Skin of body (tissue), 2 donors: ENCODE results near the gene KIF4A. TPM values are rescaled to one million over a fixed set of nuclear protein-coding genes. Genes with fewer than 3 reads are reported as not detected.
"Not testable (repeated sequence)": the region's sequence is repeated elsewhere in the genome, so short reads cannot be mapped to it uniquely, and the experiment has no call there.

Experiments used
- DNase-seq: peaks from one replicate; lab custom pipeline; 2025; lab: John Stamatoyannopoulos, UW
- total RNA-seq: library from RNA; depleted of rRNA; stranded (reverse); fragments of >200 nt; gene quantifications from one replicate; pipeline ENCODE4 v1.2.3, GENCODE V29; 2014

KIF4A gene
- total RNA-seq, 1 donor from 2014 or later = 5.8 TPM

DNA sequence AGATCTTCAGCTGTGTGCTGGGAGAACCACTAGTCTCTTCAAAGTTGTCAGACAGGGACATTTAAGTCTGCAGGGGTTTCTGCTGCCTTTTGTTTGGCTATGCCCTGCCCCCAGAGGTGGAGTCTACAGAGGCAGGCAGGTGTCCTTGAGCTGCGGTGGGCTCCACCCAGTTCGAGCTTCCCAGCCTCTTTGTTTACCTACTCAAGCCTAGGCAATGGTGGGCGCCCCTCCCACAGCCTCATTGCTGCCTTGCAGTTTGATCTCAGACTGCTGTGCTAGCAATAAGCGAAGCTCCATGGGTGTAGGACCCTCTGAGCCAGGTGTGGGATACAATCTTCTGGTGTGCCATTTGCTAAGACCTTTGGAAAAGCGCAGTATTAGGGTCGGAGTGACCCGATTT is 78.8 kb downstream of the KIF4A start:
- DNase-seq = not testable (repeated sequence)

DNA sequence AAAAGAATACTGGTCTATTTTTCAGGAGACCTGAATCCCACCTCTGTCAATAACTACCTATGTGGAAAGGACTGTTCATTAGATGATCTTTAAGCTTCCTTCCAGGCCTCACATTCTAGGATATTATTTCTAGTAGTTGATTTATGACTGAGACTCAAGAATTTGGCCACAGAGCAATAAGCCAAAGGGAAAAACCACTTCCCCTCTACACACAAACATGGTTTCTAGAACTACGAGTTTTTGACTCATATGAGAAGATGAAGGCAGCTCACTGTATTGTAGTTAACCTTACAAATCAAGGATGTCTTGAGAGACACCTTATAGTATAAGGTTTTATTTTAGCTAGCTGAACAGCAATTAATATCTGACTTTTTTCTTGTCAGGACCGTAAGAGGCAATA is 96.3 kb downstream of the KIF4A start:
- no peak for DNase-seq

DNA sequence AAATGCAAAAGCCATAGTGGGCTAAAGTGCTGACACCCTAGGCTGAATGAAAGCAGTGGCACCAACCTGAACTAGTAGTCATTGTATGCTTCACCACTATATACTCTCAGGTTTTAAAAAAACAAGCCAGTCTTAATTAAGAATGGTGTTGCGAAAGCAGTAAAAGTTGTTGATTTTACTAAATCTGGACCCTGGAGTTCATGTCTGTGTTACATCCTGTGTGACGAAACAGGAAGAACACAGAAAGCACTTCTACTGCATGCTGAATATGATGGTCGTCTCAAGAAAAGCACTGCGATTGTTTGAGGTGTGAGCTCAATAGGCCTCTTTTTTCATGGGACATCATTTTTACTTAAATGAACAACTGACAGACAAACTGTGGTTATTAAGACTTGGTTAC is 109.0 kb downstream of the KIF4A start:
- DNase-seq = no peak

DNA sequence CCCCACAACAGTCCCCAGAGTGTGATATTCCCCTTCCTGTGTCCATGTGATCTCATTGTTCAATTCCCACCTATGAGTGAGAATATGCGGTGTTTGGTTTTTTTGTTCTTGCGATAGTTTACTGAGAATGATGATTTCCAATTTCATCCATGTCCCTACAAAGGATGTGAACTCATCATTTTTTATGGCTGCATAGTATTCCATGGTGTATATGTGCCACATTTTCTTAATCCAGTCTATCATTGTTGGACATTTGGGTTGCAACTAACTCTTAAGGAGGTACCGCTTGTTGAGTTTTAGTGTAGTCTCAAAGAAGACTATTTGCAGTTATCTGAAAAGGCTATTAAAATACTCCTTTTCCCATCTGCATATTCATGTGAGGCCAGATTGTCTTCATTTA is 110.3 kb downstream of the KIF4A start:
- DNase-seq = not testable (repeated sequence)

DNA sequence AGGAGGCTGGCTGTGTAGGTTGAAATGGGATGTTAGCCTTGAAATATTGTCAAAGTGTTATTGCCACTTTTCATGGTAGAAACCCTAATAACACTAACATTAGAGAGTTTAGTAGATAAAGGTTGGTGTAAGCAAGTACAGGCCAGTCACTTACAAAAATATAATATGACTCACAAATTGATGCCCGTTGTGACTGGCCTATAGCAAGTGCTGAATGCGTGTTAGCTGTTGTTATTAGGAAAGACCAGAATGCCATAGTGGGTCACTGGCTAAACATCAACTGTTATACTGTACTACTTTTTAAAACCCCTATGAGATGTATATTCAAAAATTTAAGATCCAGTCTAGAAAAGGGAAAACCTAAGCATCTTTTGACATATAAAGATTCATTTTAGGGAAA is 112.8 kb downstream of the KIF4A start:
- DNase-seq = no peak

DNA sequence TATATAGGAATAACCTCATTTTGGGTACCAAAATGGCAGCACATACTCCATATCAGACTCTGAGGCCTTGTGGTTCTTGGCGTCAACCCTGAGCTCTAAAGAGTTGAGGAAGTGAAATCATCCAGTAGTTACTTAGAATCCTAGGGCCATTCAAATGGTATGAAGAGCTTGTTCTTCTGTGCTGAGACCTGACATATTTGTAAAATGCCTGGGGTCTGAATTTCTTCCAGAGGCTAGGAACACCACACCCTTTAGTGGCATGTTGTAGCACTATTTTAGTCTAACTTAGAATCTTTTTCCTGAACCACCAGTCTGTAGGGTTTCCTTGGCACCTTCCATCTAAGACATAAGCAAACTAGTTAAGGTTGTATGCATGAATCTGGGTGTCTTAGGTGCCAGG is 115.1 kb downstream of the KIF4A start:
- DNase-seq = no peak

DNA sequence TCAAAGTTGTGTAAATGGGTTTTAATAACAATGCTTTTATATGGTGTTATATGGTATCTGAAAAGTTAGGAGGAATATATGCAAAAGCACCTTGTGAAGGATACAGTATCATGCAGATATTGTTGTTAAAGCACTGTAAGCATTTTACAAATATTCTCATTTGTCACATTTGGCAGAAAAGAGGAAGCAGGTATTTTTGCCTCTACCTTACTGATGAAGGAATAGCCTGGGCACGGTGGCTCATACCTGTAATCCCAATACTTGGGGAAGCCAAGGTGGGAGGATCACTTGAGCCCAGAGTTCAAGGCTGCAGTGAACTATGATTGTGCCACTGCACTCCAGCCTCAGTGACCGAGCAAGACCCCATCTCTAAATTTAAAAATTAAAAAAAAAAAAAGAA is 121.0 kb downstream of the KIF4A start:
- no peak for DNase-seq

DNA sequence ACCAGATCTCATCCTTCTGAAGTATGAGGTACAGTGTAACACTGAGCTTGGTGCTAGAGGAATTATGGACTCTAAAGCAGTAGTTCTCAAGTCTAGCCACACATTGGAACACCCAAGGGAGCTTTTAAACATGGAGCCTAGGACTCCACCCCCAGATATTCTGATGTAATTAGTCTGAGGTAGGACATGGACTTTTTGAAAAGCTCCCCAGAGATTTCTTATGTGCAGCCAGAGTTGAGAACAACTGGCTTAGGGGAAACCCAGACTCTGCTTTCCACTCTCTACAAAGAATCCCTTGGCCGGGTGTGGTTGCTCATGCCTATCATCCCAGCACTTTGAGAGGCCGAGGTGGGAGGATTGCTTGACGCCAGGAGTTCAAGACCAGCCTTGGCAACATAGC is 121.6 kb downstream of the KIF4A start:
- DNase-seq = no peak

DNA sequence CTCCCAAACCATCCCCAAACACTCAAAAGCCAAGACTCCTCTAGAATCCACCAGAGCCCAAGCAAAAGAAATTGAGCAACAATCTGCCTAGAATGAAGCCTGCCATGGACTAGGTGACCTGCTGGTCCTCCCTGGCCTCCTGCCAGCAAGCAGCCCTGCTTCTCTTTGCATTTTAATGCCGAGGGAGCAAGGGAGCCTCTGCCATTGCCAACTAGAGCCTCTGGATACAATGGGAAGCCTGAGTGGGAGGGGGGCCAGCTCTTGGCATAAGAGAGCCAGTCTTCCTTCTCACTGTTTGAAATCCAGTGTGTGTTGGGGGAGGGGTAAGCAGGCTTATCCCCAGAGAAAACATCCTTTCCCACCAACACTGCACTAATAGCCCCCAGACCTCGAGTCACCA is 131.7 kb downstream of the KIF4A start:
- DNase-seq = no peak

DNA sequence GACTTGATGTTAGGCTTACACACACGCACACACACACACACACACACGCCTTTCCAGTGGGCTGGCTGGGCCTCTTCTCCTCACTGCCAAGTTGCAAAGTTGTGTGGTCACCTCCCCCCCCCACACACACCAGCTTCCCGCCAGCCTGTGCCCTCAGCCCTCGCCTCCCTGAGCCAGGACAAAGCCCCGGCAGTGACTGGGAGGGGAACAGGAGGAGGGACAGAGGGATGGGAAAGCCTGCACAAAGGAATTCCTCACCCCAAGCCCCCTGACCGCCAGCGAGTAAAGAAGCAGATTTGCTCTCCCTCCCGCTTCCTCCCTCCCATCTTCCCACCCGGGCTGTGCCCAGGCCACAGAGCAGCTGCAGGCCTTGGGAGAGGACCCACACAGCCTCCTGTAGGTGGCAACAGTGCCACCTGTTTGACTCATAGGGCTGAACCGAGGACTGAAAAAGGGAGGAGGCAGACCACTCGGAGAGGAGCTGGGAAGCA is 133.0 kb downstream of the KIF4A start, which contains the start of gene GDPD2:
Gene GDPD2 (plus strand): TSS at position 464 of the 491 bp plus-strand sequence. CDS start 1,671 bp downstream, outside the sequence.
- no peak for DNase-seq

DNA sequence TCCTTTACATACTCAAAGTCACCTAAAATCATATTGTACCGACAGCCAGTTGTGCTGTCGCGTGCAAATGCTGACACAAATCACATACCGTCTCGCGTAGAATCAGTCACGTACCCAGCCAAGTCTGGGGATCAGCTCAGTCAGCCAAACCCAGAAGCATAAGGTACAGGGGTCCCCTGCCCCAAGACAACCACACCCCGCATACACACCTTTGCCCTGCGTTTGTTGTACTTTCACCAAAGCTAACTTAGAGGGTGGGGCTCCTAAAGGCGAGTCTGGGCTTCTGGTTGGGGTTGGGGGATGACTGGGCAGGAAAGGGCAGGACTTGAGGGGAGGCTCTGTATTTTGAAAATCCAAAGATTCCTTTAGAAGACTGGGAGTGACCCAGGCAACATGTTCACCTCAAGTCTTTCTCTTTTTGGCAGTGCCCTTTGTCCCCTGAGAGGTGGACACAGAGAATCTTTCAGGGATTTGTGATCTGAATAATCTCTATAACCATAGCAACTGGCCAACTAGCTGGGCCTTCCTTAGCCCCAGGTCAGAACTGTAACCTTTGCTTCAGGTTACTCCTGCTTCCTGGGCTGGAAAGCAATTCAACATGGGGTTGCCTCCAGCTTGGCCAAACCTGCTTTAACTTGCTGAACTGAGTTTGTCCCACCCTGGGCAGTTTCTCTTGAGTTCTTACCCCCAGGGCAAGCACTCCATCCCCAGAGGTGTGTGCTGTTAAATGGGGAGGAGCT is 134.2 kb downstream of the KIF4A start:
- DNase-seq = no peak

DNA sequence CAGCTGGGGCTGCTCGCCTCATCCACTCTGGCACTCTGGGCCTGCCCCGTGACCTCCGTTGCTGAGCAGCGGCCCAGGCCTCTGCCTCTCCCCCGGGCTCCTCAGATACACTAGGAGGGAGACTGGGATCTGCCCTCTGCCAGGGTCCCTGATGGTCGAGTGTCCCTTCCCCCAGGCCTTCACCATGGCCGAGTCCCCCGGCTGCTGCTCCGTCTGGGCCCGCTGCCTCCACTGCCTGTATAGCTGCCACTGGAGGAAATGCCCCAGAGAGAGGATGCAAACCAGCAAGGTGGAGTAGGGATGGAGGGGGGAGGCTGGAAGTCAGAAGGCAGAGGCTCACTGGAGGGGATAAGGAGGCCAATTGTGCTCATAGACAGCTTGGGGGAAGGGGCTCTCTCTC is 134.9 kb downstream of the KIF4A start:
- no peak for DNase-seq

DNA sequence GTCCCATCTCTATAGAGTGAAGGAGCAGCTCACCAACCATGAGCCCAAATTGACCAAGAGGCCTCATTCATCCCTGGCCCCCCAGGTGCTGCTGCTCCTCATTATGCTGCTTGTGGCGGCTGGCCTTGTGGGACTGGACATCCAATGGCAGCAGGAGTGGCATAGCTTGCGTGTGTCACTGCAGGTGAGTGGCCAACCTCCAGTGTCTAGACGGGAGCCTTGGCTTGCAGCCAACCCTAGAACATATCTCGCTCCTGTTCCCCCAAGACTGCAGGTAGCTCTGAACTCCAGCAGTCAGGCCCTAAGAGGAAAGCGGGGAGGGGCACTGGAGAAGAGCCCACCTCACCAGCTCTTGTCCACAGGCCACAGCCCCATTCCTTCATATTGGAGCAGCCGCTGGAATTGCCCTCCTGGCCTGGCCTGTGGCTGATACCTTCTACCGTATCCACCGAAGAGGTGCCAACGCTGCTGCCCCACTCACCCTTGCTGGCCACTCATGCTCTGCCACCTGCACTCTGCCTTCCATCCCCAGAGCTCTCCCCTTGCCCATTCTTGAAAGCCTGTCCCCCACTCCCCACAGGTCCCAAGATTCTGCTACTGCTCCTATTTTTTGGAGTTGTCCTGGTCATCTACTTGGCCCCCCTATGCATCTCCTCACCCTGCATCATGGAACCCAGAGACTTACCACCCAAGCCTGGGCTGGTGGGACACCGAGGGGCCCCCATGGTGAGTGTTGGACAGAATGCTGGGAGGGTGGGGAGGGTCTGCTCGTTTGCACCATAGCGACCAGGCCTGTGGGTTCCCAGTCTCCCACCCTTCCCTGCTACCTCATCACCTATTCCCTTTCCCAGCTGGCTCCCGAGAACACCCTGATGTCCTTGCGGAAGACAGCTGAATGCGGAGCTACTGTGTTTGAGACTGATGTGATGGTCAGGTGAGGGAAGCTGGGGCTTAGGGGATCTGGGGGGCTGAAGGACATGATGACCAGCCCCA is 136.7 kb downstream of the KIF4A start:
- no peak for DNase-seq

DNA sequence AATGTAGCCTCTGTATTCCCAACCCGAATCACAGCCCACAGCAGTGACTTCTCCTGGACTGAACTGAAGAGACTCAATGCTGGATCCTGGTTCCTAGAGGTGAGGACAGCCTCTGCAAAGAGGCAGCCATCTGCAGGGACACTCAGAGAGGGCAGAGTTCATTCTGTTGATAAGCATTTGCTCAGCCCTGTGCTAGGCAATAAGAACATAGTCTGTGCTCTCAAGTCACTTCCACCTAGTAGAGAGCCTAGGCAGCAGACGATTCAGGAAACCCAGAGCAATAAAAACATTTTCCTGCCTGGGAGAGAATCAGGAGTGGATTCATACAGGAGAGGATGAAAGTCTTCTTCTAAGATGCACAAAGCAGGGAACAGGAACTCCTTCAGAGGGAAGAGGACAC is 137.5 kb downstream of the KIF4A start:
- DNase-seq = no peak

DNA sequence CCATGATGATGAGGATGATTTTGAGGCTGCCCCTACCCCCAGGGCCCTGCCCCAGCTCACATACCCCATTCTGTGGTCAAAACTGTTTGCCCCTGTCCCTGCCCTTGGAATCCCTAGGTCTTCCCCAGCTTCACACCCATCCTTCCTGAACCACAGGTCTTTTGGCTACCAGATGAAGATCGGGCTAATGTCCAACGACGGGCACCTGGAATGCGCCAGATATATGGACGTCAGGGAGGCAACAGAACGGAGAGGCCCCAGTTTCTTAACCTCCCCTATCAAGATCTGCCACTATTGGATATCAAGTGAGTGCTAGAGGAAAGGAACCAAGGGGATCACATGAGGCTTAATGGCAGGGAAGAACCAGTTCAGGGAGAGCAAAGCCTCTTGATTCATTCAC is 139.9 kb downstream of the KIF4A start:
- no peak for DNase-seq

DNA sequence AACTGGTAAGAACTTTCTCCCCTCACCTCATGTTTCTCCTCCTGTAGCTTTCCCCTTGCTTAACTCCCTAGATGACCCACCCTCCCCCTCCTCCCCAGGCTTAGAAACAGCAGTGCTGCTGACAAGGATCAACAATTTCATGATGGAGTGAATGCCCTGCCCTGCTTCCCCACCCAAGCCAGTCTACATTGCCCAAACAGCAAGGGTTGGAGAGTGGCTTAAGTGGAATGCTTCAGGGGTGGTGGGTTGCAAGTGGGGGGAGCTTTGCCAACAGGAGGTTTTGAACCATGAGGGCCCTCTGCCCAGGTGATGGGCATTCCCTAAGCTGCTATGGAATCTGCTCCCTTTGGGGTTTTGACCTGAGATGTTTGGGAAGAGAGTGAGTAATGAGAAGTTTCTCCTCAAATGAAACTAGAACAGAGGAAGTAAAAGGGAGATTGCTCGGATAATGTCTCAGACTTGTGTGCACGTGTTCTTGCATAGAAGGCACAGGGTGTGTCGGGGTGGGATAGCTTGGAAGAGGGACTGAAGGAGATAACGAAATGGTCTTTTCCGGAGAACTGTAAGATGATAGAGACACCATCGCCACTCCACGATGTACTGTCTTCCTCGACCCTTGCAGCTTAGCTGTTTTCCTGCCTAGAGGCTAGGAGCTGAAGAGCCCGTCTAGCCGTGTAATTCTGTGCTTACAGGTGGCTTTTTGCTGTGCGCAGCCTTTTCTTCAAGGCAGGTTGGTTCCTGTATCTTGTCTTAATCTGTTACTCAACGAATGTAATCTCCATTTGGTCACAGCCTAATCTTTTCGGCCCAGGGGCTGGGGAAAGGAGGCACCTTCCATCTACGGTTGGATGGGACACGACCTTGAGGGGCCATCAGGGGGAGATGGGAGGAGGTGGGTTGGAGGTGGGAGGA is 143.3 kb downstream of the KIF4A start:
- no peak for DNase-seq

DNA sequence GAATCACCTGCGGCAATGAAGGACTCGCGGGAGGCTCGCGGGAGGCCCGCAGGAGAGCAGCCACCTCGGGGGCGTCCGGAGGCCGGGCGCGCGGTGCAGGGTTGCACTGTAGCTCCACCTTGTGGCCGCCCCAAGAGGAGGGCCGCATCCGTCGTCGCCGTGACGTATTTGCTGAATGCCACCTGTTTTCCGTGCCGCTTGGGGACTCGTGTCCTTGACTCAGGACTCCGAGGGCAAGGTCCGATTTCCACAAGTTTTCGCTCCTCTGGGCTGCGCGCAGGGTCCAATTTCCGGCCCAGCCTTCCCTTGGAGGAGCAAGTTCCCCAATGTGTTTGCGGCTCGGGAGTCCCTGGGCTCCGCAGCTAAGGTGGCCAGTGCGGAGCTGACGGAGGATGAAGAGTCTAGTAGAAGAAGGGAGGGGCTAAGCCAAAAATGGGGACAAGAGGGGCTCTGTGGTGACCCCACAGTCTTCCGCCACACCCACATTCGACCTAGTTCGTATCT is 144.0 kb downstream of the KIF4A start:
- DNase-seq = peak; percentile 35

DNA sequence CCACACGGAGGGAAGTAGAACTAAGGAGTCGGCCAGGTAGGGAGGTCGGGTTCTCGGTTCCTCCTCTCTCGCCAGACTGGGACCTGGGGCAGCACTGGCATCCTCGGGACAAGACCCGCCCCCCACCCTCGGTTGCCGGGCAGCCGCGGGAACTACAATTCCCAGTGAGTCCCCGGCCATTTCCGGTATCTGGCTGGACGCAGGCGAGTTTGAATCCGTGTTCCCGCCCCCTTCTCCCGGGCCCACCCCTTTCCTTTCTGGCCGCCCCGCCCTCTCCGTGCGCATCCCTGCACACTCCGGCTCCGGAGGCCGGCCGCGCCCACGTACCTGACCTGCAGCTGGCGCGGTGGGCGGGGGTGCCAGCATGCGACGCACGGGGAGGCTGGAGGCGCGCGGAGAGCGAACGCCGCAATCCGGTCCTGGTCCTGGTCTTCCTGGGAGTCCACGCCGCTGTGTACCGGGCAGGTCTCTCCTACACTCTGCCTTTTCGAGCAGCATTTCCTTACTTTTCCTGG is 144.5 kb downstream of the KIF4A start:
- DNase-seq = peak; percentile 36

DNA sequence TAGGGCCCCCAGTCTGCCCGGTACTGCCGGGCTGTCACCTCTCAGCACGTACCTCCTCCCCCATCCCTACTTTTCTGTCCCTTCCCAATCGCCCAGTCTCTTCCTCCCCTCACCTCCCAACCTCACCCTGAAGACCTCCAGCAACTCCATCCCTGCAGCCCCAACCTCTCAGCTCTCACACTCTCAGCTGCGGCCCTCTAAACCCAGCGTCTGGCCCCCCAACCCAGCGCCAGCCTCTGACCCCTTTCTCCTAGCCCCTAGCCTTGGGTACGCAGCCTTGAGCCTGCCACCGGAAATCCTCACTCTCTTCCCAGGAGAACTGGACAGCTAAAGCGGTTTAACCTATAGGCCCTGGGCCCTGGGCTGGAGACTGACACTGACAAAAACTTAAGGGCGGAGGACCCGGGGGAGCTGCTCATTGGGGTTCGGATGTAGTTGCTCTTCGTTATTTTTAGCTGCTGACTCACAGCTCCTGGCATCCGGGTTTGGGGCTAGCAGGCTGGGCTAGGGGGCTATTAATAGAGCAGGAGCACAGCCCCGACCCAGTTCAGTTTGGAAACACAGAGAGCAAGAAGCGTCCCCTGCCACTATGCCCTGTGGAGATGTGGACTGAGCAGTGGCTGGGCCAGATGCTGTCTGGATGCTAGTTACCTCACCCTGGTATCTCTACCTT is 145.1 kb downstream of the KIF4A start:
- DNase-seq = no peak

DNA sequence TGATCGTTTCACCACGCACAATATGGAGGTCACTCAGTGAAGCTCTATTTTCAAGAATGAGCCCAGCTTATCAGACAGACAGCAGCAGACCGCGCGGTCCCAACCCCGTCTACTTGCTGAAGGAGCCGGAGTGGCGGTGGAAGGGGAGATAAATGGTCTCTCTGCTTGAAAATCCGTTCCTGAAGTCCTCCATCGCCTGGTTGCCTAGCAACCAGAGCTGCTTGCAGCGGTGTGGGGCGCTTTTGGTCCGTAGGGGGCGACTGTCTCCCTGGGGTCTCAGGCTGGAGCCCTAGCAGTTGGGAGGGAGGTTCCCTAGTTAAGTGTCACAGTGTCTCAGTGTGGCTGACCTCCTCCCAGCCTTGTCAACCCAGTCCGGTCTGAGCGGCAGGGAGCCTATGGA is 146.4 kb downstream of the KIF4A start:
- no peak for DNase-seq
